IPS-18c (cell line): ENCODE results near the gene TMEM89.
A peak's percentile ranks its signal among the peaks of the same experiment; 100 is the strongest.

Source experiments
- H3K4me3 ChIP-seq: 2 replicates; pipeline ENCODE4 v1.7.0; 2013; ENCODE audit warnings: low read depth, mild to moderate bottlenecking, low read length, moderate library complexity; ENCODE audit not compliant: insufficient read depth
- H3K9me3 ChIP-seq: one replicate; pipeline ENCODE4 v1.6.1; 2013; ENCODE audit warnings: mild to moderate bottlenecking, low read length, moderate library complexity; ENCODE audit not compliant: control insufficient read depth, insufficient read depth

TMEM89 gene, protein sequence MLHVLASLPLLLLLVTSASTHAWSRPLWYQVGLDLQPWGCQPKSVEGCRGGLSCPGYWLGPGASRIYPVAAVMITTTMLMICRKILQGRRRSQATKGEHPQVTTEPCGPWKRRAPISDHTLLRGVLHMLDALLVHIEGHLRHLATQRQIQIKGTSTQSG

GRCh38 chr3:48621461-48621869 lies at the start of gene TMEM89:
Gene TMEM89 (minus strand): TSS chr3:48621769. CDS start chr3:48621756, 13 bp downstream.
- Histone ChIP-seq H3K9me3 (peaks cover 5% of the 10 kb centered on the region), H3K4me3 (no peak within 1 kb of the TSS)

DNA sequence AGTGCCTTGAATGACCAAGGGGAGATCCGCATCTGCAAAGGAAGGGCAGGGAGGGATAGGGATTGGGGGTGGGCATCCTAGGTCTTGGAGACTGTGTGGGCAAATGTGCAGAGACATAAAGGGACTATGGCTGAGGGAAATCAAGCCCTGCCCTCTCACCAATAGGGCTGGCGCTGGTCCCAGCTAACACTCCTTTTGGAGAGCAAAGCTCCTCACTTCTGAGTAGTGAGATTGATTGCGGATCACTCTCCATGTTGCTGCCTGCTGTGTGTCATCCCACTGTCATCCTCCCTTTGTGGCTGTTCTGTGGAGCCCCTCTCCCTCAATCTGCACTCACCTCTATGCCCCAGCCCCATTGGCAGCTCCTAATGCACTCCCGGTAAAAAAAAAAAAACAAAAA lies 43.4 kb upstream of the TMEM89 start:
- no peaks in the 10 kb centered on the region for H3K9me3 ChIP-seq
- H3K4me3 ChIP-seq, result no peak overlapping the region

DNA sequence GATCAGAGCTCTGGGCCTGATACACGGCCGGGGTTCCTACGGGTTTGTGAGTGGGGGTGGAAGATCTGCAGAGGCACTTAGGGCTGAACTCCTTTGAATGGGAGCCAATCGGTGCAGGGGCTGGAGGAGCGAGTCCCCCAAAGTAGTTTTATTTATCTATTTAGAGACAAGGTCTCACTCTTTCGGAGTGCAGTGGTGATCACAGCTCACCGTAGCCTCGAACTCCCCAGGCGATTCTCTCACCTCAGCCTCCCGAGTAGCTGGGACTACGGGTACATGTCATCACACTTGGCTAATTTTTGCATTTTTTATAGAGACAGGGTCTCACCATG lies 42.7 kb upstream of the TMEM89 start:
- no peak overlapping the region for H3K4me3 ChIP-seq
- no peaks in the 10 kb centered on the region for H3K9me3 ChIP-seq

DNA sequence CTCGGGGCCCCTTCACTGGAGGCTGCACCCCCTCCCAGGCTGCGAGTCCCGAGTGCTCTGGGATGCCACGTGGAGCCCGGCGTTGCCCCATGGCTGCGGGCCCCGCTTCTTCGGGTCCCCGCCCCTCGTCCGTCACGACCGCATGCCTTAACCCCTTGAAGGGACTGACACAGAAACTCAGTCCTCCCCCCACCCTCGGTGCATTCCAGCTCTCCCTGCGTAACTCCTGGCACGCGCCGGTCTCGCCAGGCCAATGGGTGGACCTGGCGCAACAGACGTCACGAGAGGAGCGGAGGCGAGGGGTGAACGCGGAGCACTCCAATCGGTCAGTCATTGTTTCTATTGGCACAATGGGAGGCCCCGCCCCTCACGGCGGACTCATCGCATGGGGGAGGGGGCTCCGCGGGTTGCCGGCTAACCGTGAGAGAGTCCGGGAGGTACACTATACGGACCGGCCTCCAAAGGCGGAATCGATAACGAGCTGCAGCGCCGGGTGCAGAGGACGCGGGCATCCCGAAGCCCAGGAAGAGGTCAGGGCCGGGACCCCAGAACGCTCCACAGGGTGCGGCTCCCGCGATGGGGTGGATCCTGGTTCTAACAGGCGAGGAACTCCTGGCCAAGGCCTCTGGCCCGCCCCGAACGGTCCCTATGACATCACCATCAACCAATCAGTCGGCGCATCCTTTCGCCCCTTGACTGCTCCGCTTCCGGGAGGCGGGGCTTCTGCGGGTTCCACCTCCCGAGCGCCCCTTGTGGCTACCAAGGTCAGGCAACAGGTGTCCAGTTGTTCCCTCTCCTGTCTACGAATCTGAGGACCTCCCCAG lies 42.1 kb upstream of the TMEM89 start:
- Histone ChIP-seq H3K4me3 (peak overlapping the region; percentile 67), H3K9me3 (no peaks in the 10 kb centered on the region)

- Histone ChIP-seq H3K4me3 (peak within 1 kb of the TSS; percentile 74), H3K9me3 (no peaks in the 10 kb centered on the region)
Observed at GRCh38 chr3:48662753-48663488, 41.4 kb upstream of the TMEM89 start, which contains the start of gene CELSR3. Gene CELSR3 (minus strand): TSS chr3:48662886. CDS start chr3:48662634, 252 bp downstream.

DNA sequence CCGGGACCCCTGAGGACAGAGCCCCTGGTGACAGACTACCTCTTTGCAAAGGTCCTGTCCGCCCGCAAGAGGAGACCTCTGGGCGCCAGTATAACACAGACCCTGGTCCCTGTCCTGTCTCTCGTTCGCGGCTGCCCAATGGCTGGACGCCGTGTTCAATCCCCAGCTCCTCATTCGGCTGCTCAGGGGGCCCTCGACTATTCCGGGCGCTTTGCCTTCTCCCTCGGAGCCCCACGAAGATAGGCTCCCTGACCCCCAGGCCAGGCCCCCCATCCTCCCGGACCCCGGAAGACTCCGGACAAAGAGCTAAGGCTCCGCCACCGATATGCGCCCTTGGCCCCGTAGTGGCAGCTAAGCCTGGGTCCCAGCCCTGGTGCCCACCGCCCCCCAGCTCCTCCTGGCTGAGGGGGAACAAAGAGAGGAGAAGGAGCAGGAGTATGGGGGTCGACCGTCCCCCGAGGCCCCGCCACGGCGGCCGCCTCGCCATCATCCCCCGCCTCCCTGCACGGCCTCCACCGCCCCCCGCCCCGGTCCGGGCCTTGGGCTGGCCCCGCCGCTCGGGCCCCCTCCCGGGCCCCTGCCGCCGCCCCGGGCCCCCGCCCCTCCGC lies 40.7 kb upstream of the TMEM89 start:
- H3K4me3 ChIP-seq, result peak overlapping the region; percentile 74
- no peaks in the 10 kb centered on the region for H3K9me3 ChIP-seq

DNA sequence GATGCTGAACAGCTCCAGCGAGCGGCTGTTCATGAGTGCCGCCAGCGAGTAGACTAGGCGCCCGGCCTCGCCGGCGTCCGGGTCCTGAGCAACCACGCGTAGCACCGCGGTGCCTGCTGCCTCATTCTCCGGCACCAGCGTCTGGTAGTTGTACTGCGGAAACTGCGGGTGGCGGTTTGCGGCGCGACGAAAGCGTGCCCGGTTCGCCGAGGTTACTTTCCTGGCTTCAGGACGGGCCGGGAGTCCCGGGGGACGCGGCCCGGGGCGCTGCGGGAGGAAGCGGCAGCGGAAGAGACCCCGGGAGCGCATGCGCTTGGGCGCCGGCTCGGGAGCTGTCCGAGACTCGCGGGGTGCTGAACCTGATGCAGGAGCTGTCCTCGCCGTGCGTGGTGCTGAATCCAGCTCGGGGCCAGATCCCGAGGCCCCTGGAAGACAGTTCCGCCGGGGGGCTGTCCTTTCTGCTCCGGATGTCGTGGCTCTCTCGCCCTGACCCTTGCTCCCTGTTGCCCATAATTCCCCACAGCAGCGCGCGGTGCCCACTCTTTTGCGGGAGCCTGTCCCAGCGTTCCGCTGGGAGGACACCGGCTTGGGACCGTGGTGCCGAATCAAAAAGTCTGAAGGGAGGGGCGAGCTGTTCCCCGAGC lies 40.1 kb upstream of the TMEM89 start:
- peak overlapping the region; percentile 74 for H3K4me3 ChIP-seq
- H3K9me3 ChIP-seq, result no peaks in the 10 kb centered on the region

- Histone ChIP-seq H3K4me3 (peak overlapping the region; percentile 74), H3K9me3 (no peaks in the 10 kb centered on the region)
Observed at GRCh38 chr3:48660800-48661400, 39.3 kb upstream of the TMEM89 start.

DNA sequence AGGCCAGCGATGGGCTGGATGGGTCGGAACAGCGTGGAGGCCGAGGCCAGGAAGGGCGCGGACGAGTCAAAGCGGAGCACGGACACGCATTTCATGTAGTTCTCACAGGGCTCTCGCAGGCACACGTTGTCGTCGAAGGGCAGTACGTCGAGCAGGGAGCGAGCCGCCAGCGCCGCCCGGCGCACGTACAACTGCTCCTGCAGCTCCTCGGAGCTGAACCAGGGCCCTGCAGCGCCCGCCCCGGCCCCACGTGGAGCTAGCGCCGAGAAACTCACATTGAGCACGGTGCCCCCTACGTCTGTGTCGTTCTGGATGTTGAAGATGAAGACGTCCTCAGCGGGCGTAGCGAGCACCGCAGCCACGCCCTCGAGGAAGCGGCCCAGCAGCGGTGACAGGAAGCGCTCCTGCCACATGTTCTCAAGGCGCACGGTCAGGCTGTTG lies 35.3 kb upstream of the TMEM89 start:
- H3K9me3 ChIP-seq, result no peaks in the 10 kb centered on the region
- peak overlapping the region; percentile 70; the same call in 1 of the 2 replicates for H3K4me3 ChIP-seq

GRCh38 chr3:48656061-48656840 lies 34.7 kb upstream of the TMEM89 start:
- Histone ChIP-seq H3K4me3 (peak overlapping the region; percentile 70), H3K9me3 (no peaks in the 10 kb centered on the region)

- peak overlapping the region; percentile 70; the same call in 1 of the 2 replicates for H3K4me3 ChIP-seq
- no peaks in the 10 kb centered on the region for H3K9me3 ChIP-seq
Observed at GRCh38 chr3:48655606-48656005, 34.0 kb upstream of the TMEM89 start.

DNA sequence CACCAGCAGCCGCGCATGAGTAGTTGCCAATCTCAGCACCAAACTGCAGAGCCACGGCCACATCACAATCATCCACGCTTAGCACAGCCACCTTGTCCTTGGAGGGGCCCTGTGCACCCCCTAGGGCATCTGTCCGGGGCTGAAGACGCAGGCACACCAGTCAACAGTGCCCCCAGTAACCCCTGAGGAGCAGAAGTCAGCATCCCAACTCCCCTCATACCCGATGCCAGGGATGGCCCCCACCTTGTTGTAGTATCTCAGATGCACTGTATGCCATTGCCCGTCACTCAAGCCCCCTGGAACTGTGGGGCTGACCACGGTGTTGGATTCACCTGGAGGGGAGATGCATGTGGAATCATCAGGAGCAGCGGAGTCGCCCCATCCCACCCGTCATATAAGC lies 33.5 kb upstream of the TMEM89 start:
- Histone ChIP-seq H3K4me3 (no peak overlapping the region), H3K9me3 (no peaks in the 10 kb centered on the region)

DNA sequence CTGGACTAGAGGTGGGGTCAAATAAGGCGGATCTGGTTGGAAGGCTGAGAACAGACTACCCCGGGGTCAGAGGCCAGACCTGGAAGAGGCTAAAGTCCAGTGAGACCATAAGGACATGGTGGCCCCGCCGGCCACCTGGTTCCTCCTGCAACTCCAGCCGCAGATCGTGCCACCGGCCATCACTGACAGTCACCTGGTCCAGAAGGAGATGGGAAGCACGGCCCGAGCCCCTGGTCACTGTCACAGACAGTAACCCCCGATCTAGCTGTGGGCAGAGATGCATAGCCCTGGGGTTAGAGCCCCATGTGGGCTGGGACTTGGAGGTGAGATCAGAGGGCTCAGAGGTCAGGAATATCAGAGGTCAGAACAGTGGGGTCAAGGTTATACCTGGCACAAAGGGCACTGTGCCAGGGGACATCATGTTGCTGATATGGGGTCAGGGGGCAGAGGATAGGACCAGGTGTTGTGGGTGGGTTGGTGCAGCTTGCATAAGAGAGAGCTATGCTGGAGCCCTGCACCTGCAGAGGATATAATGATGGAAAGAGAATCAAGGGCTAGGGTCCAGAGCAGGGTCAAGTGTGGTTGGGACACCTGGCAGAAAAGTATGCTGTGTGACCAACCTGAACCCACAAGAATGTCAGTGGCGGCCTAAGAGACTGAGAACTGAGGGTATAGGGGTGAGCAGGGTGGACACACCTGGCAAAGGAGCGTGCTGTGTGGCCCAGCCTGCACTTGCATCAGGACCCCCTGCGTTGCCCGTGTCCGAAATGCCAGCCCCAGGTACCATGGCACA lies 31.6 kb upstream of the TMEM89 start:
- Histone ChIP-seq H3K9me3 (no peaks in the 10 kb centered on the region), H3K4me3 (no peak overlapping the region)

DNA sequence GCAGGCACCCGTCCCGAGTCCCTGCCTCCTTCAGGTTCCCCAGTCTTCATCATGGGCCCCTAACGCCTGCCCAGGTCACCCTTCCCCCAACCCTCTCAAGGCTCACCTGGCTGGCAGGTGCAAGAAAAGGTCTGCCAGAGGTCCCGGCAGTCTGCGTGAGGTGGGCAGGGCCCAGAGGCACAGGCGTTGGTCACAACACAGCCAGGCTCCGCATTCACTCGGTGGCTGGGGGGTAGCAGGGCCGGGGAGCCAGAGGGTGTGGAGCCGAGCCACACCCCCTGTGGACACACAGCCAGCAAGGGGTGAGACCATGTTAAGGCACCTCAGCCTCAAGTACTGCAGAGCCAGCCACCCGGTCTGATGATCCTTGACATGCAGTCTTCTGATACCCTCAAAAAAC lies 30.2 kb upstream of the TMEM89 start:
- H3K9me3 ChIP-seq, result no peaks in the 10 kb centered on the region

DNA sequence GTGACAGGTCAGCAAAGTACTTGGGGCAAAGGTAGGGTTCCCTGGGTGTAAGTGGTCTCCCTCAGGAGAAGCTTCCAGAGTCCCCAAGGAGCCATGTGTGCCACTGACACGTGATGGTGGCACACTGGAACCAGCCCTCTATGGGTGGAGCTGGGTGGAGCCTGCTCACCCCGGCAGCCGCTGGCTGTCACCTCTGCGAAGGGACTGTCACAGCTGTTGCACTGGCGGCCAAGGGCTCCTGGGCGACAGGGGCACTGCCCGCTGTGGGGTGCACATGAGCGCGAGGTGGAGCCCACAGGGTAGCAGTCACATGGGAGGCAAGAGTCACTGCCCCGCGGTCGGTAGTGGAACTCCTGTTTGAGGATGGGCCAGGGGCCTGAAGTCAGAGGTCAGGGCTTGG lies 29.2 kb upstream of the TMEM89 start:
- Histone ChIP-seq H3K9me3 (no peaks in the 10 kb centered on the region), H3K4me3 (no peak overlapping the region)

More for the DNA sequence above, 30.2 kb upstream of the TMEM89 start:
- H3K4me3 ChIP-seq, result no peak overlapping the region
